ENCODE data around the gene DMAP1. TPM values are rescaled to one million over a fixed set of nuclear protein-coding genes. Genes with fewer than 3 reads are reported as not detected.

DMAP1 gene
- polyA plus RNA-seq, 1 donor (not counting 4 experiments of a cell fraction or from before 2014, with no cell fraction given) = 27.2 TPM

- Histone ChIP-seq H3K4me3 (ENCODE audit: control insufficient read depth in 2 of 3, extremely low read depth in 1 of 3, insufficient read depth in 2 of 3, low read depth in 1 of 3, low read length in 3 of 3) (no peak overlapping the region), H3K9me1 (ENCODE audit: control insufficient read depth, extremely low read depth, insufficient read depth, low read length) (no peaks in the 10 kb centered on the region), H4K20me1 (ENCODE audit: control insufficient read depth, extremely low read depth, insufficient read depth, low read length) (no peaks in the 10 kb centered on the region), H2AFZ (ENCODE audit: control insufficient read depth, low read length) (no peak overlapping the region), H3K27ac (ENCODE audit: control insufficient read depth, insufficient read depth, low read length) (no peak overlapping the region), H3K4me1 (ENCODE audit: control insufficient read depth, extremely low read depth, insufficient read depth, low read length) (peaks cover 5% of the 10 kb centered on the region), H3K79me2 (ENCODE audit: control insufficient read depth, insufficient read depth, low read length) (no peaks in the 10 kb centered on the region), H3K36me3 (ENCODE audit: control insufficient read depth in 2 of 2, extremely low read depth in 1 of 2, insufficient read depth in 2 of 2, low read length in 2 of 2) (peaks cover 1 to 4% of the 10 kb centered on the region in 2 experiments), H3K9me3 (ENCODE audit: control insufficient read depth, low read depth, low read length) (no peaks in the 10 kb centered on the region), H3K4me2 (ENCODE audit: control insufficient read depth, extremely low read depth, insufficient read depth, low read depth, low read length) (no peak overlapping the region), H3K9ac (ENCODE audit: control insufficient read depth, extremely low read depth, insufficient read depth, low read length) (no peak overlapping the region), H3K27me3 (ENCODE audit: control insufficient read depth, extremely low read depth, insufficient read depth, low read length) (no peaks in the 10 kb centered on the region)
- FAIRE-seq (no peak), DNase-seq (ENCODE audit: low read depth, low spot score) (no peak)
- dilution Hi-C loops (cut with MboI; ENCODE audit: extremely low pct_ligation_motif_present, low sequenced_read_pairs) = no loop called here
- TF ChIP-seq EZH2 (IDR thresholded peaks at IDR 0.05; ENCODE audit: low read length) (no peak), CTCF (optimal IDR thresholded peaks at IDR 0.05 in 1 of 3, IDR thresholded peaks at IDR 0.05 in 1 of 3, conservative IDR thresholded peaks at IDR 0.05 in 1 of 3; ENCODE audit: extremely low read depth in 1 of 3, insufficient read depth in 2 of 3, low read length in 3 of 3) (no peak)
Measured at GRCh38 chr1:44235808-44236207, 22.5 kb downstream of the DMAP1 start.

DNA sequence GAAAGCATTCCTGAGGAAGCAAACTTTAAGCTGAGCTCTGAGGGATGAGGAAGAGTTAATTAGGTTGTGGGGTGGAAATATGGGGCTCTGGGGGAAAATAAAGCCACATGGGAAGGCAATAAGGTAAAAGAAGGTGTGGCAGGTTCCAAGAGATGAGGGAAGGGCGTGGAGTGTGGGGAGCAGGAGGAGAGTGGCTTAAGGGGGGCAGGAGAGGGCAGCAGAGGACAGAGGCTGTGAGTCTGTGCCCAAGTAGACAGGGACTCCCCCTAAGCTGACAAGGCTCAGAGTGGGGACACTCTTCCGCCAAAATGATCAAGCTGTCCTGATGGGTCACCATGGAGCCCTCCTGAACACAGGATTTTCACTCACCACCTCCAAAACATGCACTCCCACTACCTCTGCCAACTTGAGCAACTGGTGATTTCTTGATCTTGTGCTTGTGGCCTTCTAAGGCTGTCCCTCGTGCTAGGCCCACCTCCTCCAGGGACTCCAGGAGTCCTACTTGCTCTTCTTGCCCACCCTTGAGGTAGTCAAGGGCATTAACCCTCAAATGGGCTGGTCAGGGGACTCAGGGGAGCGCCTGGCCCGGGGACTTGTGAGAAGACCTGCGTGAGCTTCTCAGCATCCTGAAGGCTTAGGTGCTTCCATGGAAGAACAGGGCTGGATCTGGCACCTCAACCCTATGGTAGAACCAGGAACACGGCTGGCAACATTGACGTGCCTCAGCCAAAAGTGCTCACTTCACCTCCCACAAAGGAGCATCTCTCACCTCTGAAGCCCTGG is 23.4 kb downstream of the DMAP1 start:
- Histone ChIP-seq H3K79me2 (ENCODE audit: control insufficient read depth, insufficient read depth, low read length) (no peaks in the 10 kb centered on the region), H3K27me3 (ENCODE audit: control insufficient read depth, extremely low read depth, insufficient read depth, low read length) (no peaks in the 10 kb centered on the region), H3K9me3 (ENCODE audit: control insufficient read depth, low read depth, low read length) (no peaks in the 10 kb centered on the region), H3K36me3 (ENCODE audit: control insufficient read depth in 2 of 2, extremely low read depth in 1 of 2, insufficient read depth in 2 of 2, low read length in 2 of 2) (peaks cover 1 to 4% of the 10 kb centered on the region in 2 experiments), H3K4me2 (ENCODE audit: control insufficient read depth, extremely low read depth, insufficient read depth, low read depth, low read length) (no peak overlapping the region), H2AFZ (ENCODE audit: control insufficient read depth, low read length) (no peak overlapping the region), H4K20me1 (ENCODE audit: control insufficient read depth, extremely low read depth, insufficient read depth, low read length) (no peaks in the 10 kb centered on the region), H3K9me1 (ENCODE audit: control insufficient read depth, extremely low read depth, insufficient read depth, low read length) (no peaks in the 10 kb centered on the region), H3K27ac (ENCODE audit: control insufficient read depth, insufficient read depth, low read length) (no peak overlapping the region), H3K9ac (ENCODE audit: control insufficient read depth, extremely low read depth, insufficient read depth, low read length) (no peak overlapping the region), H3K4me3 (ENCODE audit: control insufficient read depth in 2 of 3, extremely low read depth in 1 of 3, insufficient read depth in 2 of 3, low read depth in 1 of 3, low read length in 3 of 3) (no peak overlapping the region), H3K4me1 (ENCODE audit: control insufficient read depth, extremely low read depth, insufficient read depth, low read length) (peaks cover 5% of the 10 kb centered on the region)
- dilution Hi-C loops (cut with MboI; ENCODE audit: extremely low pct_ligation_motif_present, low sequenced_read_pairs) = no loop called here
- FAIRE-seq = no peak
- TF ChIP-seq EZH2 (IDR thresholded peaks at IDR 0.05; ENCODE audit: low read length) = no peak
- peak in 1 of 3 experiments; percentile 29 for TF ChIP-seq CTCF (optimal IDR thresholded peaks at IDR 0.05 in 1 of 3, IDR thresholded peaks at IDR 0.05 in 1 of 3, conservative IDR thresholded peaks at IDR 0.05 in 1 of 3; ENCODE audit: extremely low read depth in 1 of 3, insufficient read depth in 2 of 3, low read length in 3 of 3)
- DNase-seq (ENCODE audit: low read depth, low spot score) = no peak
